Measurements from ENCODE around the gene SYT14.
"Not testable (repeated sequence)": the region's sequence is repeated elsewhere in the genome, so short reads cannot be mapped to it uniquely, and the experiment has no call there.

SYT14 gene

DNA sequence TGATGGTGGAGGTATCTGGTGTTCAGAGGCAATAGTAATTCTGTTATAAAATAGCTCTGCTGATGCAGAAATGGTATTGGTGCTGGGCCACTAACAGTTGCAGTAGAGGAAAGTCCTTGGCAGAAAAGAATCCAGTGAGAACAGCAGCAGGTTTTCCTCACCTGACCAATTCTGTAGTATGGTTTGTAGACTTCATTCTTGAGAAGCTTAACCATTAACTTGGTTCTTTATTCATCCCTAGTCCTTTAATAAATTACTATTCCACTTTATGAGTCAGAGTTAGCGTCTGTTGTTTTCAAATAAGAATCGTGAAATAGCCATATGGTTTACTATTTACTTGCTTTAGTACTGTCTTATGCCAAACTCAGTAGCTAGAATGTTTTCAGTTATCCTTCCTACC, 166.1 kb downstream of the SYT14 start:
- TF ChIP-seq, protein P1, sequence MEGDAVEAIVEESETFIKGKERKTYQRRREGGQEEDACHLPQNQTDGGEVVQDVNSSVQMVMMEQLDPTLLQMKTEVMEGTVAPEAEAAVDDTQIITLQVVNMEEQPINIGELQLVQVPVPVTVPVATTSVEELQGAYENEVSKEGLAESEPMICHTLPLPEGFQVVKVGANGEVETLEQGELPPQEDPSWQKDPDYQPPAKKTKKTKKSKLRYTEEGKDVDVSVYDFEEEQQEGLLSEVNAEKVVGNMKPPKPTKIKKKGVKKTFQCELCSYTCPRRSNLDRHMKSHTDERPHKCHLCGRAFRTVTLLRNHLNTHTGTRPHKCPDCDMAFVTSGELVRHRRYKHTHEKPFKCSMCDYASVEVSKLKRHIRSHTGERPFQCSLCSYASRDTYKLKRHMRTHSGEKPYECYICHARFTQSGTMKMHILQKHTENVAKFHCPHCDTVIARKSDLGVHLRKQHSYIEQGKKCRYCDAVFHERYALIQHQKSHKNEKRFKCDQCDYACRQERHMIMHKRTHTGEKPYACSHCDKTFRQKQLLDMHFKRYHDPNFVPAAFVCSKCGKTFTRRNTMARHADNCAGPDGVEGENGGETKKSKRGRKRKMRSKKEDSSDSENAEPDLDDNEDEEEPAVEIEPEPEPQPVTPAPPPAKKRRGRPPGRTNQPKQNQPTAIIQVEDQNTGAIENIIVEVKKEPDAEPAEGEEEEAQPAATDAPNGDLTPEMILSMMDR (IDR thresholded peaks at IDR 0.05; ENCODE audit: borderline replicate concordance, insufficient read depth, low read depth, low read length): no peak
- no peak overlapping the region for H3K4me3 ChIP-seq (ENCODE audit: low read depth, low read length)

DNA sequence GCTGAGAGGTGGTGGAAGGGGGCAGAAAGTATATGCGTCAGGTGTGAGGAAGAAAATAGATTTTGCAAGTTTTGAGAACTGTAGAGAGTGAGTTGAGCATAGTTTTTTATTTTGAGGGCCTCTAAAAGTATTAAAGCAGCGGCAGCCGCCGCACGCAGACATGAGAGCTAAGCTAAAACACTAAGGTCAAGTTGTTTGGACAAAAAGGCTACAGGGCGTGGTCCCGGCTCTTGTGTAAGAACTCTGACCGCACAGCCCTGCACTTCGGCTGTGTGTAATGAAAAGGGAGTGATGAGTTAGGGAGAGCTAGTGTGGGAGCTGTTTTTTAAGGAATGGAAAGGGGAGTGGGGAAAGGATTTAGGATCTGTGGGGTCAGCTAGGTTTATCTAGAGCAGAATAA, 174.9 kb downstream of the SYT14 start:
- H3K4me3 ChIP-seq (ENCODE audit: low read depth, low read length): not testable (repeated sequence)

DNA sequence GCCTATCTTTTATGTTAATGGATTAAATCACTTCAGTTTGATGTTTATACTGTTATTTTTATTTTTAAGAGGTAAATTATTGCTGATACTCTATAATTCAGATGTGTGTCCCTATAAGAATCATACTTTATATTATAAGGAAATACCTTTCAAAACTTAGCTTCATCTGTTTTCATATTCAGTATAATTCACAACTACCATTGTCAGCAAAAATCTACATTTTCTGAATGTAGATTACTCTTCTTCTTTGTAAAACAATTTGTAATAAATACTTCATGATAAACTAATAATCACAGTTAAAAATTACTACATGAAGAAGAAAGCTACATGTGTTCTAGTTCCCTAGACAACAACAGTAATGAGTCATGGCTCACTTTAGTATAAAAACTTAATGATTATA, 179.2 kb downstream of the SYT14 start:
- no peak overlapping the region for H3K4me3 ChIP-seq (ENCODE audit: low read depth, low read length)
- TF ChIP-seq, protein P1 (IDR thresholded peaks at IDR 0.05; ENCODE audit: borderline replicate concordance, insufficient read depth, low read depth, low read length): no peak

DNA sequence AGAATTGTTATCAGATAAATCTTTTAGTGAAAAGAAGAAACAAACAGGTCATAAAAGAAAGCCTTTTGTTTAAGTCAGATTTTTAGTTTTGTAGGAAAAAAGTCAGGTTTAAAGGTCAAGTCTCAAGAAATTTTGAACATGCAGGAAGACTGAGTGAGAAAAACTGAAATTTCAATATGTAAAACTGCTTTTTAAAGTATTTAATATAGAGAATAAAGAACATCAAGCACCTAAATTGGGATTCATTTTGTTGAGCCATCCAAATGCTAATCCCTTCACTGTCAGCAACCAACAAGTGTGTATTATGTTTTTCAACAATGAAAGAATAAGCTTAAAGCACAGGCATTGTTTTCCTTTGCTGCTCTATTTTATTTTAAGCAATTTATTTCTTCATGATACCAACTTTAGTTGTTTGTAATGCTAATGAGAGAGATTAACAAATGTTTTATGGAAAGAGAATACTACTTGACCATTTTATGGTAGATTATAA, 179.7 kb downstream of the SYT14 start:
- TF ChIP-seq, protein P1 (IDR thresholded peaks at IDR 0.05; ENCODE audit: borderline replicate concordance, insufficient read depth, low read depth, low read length): no peak

DNA sequence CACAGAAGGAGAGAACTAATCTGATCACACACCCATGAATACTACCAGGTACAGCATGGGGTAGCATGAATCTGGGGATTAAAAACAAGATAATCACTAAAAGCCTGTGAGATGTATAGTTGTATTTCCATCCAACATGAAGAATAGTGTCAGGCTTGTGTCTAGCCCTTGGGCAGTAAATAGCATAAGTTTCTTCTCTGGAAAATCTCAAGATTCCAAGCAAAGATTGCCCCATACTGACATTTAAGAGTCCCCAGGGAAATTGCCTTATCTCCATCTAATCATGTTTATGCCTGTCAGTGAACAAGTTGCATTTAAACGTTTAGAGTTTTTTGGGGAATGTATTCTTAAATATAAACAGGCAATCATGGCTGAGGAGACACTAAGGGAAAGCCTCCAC, 185.4 kb downstream of the SYT14 start:
- H3K4me3 ChIP-seq (ENCODE audit: low read depth, low read length): no peak overlapping the region

More for the DNA sequence above, 179.7 kb downstream of the SYT14 start:
- no peak overlapping the region for H3K4me3 ChIP-seq (ENCODE audit: low read depth, low read length)

DNA sequence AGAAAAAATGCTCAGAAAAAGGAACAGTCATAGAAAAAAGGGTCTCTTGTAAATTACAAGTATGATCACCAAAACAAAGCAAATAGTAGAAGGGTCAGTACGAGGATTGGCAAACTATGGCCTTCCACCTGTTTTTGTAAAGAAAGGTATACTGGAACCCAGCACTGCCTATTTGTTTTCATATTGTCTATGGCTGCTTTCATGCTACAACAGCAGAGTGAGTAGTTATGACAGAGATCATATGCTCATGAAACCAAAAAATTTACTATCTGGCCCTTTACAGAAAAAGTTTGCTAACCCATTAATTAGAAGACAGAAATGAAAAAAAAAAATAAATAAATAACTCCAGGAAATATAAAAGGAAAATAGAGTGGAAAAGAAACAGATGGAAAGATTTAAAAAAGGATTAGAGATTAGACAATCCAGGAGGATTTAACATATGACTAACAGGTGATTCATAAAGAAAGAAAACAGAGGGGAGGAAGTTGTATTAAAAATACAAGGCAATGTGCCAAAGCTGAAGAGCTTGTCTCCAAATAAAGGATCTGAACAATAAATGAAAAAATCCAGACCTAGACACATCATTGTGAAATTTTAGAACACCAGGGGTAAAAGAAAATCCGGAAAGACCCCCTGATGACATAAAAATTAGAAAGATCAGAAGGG, 186.0 kb downstream of the SYT14 start:
- TF ChIP-seq, protein P1 (IDR thresholded peaks at IDR 0.05; ENCODE audit: borderline replicate concordance, insufficient read depth, low read depth, low read length): no peak
- no peak overlapping the region for H3K4me3 ChIP-seq (ENCODE audit: low read depth, low read length)

More for the DNA sequence above, 185.4 kb downstream of the SYT14 start:
- TF ChIP-seq, protein P1 (IDR thresholded peaks at IDR 0.05; ENCODE audit: borderline replicate concordance, insufficient read depth, low read depth, low read length): no peak

DNA sequence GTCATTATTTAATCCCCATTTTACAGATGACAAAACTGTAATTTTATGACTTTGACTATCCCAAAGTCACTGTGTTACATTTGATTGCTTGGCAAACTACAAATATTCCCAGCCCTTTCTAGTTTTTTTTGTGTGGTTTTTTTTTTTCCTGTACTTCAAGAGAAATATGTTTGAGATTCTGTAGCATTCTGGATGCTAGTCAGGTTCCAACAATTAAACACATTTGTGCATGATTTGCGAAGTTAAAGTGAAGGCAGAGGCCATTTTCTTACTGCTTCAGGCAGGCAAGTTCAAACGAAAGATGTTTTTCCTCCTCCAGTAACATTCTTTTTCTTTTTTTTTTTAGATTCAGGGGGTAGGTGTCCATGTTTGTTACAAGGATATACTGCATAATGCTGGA, 186.7 kb downstream of the SYT14 start:
- TF ChIP-seq, protein P1 (IDR thresholded peaks at IDR 0.05; ENCODE audit: borderline replicate concordance, insufficient read depth, low read depth, low read length): no peak
- H3K4me3 ChIP-seq (ENCODE audit: low read depth, low read length): no peak overlapping the region
